Measurements from ENCODE around the gene SCAF8.

The SCAF8 gene

DNA sequence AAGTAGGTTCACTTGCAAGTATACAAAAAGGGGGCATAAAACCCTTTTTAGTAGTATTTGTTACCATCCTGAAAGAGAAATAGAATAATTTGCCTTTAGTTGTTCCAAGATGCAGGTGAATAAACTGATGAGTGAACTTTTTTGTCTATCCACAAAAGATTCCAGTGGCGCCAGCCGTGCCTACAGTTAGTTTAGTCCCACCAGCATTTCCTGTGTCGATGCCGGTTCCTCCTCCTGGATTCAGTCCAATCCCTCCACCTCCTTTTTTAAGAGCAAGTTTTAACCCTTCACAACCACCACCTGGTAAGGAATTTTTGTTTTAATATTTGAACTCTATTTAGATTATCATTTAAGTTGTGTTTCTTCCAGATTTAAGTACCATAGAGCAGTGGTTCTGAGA is 90.9 kb downstream of the SCAF8 start:
- DNase-seq (ENCODE audit: low spot score), result peak; percentile 7
- no peak for FAIRE-seq

DNA sequence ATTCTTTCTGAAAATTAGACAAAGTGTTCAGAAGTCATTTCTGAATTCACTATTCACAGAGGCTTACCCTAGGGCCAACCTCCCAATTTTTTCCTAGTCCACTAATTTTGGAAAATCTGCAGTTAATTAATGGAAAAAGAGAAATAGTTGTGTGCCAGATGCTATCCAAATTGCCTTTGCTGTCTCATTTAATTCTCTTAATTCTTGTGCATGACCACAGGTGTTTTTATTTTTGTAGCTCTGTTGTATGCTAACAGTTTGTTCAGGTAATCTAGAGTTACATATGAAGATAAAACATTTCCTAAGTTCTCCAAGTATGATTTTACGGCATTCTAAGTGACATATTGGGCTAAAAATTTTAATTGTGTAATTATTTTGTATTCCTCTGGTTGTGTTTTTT is 96.8 kb downstream of the SCAF8 start:
- FAIRE-seq (no peak), DNase-seq (ENCODE audit: low spot score) (no peak)

DNA sequence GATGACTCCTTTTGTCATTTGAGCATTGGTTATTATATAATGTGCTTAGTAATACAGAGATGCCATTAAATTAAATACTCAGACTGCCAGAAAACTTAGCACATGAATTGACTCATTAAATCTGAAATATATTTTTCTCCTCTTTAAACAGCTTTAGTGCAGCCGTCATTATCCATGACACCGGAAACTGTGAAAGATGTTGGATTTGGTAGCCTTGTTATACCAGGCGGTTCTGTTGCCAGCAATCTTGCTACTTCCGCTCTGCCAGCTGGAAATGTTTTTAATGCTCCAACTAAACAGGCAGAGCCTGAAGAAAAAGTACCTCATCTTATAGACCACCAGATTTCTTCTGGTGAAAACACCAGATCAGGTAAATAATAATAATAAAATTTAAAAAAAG is 97.6 kb downstream of the SCAF8 start:
- DNase-seq (ENCODE audit: low spot score) (no peak), FAIRE-seq (no peak)

DNA sequence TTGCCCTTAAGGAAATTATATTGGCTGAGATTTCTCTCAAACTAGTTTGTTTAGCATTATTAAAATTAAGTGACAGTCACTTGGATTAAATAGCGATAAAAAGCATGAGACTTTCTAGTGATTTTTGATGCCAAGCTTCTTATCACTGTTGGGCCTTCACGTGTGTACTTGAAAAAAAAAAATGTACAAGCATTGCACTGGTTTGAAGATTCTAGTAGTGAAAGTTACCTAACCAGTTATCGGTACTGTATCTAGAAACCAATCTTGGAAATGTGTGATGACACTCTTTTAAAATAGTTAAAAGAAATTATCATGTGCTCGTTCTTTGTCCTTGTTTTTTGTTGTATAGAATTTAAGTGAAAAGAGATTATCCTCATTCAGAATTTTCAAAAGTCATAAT is 102.1 kb downstream of the SCAF8 start:
- no peak for FAIRE-seq

DNA sequence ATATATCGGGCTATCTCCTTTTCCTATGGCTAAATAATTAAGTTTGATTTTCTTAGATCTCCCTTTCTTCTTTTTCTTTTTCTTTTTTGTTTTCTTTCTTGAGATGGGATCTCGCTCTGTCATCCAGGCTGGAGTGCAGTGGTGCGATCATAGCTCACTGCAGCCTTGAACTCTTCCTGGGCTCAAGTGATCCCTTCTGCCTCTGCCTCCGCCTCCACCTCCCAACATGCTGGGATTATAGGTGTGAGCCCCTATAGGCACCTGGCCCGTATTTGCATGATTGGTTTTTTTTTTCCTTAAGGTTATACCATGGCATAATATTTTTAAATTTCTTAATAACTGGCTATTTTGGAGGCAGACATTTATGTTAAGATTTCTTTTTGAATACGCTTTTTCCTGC is 106.3 kb downstream of the SCAF8 start:
- FAIRE-seq (no peak), DNase-seq (ENCODE audit: low spot score) (no peak)

More for the DNA sequence above, 102.1 kb downstream of the SCAF8 start:
- no peak for DNase-seq (ENCODE audit: low spot score)

DNA sequence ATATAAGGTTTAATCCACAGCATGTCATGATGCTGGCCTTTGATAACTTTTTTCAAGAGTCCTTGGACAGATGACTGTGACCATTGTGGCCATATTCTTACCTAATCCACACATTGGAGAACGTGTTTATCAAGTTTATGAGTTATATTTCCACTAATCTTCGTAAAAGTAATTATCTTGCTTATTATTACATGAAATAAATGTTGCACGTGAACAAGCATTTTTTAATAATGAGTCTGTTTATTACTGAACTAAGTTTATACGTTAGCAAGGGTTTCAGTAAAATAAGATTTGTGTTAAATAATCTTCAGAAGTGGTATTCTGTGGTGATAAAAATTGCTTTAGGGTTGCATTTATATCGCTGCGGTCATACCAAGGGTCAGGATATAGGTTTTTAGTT is 107.1 kb downstream of the SCAF8 start:
- DNase-seq (ENCODE audit: low spot score) (no peak), FAIRE-seq (no peak)

DNA sequence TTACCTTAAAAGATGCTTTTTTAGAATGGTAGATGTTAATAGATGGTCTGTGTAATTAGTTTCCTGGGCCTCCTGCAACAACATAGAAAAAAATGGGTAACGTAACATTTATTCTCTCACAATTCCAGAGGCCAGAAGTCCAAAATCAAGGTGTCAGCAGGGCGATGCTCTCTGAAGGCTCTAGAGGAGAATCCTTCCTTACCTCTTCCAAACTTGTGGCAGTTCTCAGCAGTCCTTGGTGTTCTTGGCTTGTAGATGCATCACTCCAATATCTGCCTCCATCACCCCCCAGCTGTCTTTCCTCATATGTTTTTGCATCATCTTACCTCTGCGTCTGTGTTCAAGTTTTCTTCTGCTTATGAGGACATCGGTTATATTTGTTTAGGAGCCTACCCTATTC is 107.9 kb downstream of the SCAF8 start:
- FAIRE-seq (no peak), DNase-seq (ENCODE audit: low spot score) (no peak)

DNA sequence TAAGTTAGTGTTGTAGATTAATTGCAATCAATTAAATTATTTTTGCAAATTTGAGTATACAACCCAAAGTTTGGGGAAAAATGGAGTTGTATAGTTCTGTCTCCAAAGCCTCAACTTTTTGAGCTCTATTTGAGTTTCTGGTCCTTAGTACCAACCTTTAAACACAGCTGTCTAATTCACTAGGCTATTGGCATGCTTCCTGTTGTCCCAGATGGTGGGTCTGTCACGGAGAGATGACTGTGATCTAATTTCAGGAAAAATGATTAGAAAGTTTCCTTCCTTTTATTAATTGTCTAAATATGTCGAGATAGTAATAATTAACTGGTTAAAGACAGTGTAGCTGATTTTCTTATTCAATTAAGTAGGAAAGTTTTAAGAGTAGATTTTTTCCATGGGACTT is 109.6 kb downstream of the SCAF8 start:
- DNase-seq (ENCODE audit: low spot score) (no peak), FAIRE-seq (no peak)

DNA sequence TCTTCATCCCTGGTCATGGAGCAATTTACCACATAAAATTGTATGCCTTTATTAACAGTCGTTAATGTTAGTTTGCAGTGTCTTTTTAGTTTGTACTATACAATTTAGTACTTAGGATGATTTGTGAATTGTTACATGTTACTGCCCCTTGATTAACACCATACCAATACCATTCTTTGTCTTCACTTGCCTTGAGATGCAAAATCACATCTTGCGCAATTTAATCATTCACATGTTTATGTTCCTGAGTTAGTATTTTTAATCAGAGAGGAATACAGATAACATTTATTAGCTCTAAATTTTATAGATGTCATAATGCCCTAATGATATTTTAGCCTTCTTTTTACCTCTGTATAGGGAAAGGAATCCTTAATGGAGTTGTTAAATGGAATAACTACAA is 114.1 kb downstream of the SCAF8 start:
- DNase-seq (ENCODE audit: low spot score) (no peak), FAIRE-seq (no peak)

DNA sequence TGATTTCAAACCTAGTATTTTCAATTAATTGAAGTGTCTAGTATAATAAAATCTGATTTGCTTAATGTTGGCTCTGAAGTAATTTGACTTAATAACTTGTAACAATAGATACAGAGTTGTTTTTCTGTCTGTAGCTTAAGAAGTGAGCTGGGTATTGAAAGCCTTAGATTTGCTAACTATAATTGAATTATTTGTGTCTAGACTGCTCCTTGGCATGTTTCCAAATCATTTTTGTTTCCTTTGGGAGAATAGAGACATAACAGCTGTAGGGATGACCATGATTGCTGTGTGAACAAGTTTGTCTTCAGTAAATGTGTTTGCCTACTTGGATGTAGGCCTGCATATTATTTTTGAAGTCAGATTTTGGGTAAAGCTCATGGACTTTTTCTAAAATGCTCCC is 115.4 kb downstream of the SCAF8 start:
- FAIRE-seq (no peak), DNase-seq (ENCODE audit: low spot score) (no peak)

DNA sequence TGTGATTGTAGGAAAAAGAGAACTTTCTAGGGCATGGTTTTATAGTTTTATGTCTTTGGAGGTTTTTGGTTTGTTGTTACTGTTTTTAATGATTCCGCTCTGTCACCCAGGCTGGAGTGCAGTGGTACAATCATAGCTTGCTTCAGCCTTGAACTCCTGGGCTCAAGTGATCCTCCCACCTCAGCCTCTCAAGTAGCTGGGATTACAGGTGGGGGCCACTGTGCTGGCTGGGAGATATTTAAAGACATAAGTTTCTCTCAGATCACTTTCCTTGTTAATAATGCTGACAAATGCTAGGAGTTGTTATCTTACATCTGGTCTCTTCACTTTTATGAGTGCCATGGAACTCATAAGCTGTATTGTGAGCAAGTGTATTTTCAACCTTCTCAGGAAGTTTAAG is 116.3 kb downstream of the SCAF8 start:
- DNase-seq (ENCODE audit: low spot score) (no peak), FAIRE-seq (no peak)

DNA sequence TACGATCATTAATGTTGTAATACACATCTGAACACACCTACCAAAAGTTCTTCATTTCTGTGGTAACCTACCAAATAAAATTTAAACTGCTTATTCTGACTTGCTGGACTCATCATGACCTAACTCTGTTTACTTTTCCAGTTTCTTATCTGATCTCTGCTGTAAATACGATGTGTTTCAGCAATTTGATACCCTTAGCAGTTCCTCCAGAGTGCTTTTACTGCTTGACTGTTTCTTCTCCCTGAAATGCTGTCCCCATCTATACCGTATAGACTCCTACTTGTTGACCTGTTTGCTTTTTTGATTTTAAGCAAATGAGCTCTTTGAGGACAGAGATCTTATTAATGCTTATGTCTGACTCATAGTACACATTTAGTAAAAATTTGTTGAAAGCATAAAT is 119.5 kb downstream of the SCAF8 start:
- FAIRE-seq (no peak), DNase-seq (ENCODE audit: low spot score) (no peak)

DNA sequence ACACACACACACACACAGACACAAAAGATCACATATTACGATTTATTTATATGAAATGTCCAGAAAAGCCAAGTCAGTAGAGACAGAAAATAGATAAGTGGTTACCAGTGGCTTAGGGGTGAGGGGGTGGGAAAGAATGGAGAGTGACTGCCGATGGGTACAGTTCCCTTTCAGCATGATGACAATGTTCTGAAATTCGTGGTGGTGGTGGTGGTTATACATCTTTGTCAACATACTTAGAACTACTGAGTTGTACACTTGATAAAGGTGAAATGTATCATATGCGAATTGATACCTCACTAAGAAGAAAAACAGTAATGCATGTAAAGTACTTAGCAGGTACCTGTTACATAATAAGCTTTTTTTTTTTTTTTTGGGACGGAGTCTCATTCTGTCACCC is 124.3 kb downstream of the SCAF8 start:
- DNase-seq (ENCODE audit: low spot score), result no peak
- no peak for FAIRE-seq

DNA sequence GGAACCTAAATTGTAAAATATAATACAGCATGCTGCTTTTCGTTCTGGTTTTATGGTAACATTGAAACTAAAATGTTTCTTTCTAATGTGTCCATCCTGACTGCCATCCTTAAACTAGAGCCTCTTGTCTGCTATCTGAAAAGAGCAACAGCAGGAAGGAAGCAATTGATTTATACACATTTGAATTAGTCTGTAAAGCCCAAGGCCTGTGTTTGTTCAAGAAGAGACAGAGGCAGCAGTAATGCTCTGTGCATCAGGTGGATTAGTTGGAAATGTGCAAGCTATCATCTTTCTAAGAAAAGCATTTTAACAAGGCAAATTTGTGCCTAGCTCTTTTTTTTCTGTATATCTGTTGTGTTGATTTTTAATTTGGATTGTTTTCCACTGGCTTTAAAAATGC is 128.6 kb downstream of the SCAF8 start:
- no peak for FAIRE-seq
- no peak for DNase-seq (ENCODE audit: low spot score)

DNA sequence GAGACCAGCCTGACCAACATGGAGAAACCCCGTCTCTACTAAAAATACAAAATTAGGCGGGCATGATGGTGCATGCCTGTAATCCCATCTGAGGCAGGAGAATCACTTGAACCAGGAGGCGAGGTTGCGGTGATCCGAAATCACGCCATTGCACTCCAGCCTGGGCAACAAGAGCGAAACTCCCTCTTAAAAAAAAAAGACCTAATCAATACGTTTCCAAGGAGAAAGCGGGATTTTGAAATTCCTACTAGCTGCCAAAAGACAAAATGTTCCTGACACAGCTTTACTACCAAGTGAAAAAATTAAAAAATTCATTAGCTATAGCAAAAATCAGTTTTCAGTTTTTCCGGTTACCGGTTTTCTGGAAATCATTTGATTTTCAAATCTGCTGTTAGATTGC is 129.3 kb downstream of the SCAF8 start:
- DNase-seq (ENCODE audit: low spot score), result no peak

DNA sequence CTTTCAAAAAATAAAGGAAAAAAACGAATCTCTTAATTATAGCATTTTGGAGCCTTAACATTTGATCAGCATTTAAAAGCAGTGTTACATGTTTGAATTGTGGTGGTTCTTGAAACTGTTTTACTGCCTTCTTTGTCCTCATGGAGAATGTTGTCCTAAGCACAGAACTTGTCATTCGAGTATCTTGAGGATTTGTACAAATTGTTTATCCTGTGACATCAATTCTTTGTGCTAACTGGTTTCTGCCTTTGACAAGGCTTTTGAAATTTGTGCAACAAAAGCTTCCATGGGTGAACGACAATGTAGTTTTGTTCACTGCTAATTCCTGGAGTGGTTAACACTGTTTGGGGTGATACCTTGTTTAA is 130.8 kb downstream of the SCAF8 start:
- FAIRE-seq (no peak), DNase-seq (ENCODE audit: low spot score) (no peak)

More for the DNA sequence above, 129.3 kb downstream of the SCAF8 start:
- no peak for FAIRE-seq

DNA sequence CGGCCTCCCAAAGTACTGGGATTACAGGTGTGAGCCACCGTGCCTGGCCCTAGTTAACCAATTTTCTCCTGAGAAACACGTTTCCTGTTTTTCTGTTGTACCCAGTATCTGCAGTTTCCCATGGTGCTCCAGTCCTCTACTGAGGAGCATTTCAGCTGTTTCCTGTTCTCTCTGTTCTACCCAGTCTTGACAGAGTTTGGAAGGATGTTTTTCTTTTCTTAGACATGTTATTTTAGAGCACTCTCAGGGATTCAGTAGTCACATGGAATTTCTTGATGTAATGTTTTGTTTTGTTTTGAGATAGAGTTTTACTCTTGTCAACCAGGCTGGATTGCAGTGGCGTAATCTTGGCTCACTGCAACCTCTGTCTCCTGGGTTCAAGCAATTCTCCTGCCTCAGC is 132.1 kb downstream of the SCAF8 start:
- FAIRE-seq (no peak), DNase-seq (ENCODE audit: low spot score) (no peak)

DNA sequence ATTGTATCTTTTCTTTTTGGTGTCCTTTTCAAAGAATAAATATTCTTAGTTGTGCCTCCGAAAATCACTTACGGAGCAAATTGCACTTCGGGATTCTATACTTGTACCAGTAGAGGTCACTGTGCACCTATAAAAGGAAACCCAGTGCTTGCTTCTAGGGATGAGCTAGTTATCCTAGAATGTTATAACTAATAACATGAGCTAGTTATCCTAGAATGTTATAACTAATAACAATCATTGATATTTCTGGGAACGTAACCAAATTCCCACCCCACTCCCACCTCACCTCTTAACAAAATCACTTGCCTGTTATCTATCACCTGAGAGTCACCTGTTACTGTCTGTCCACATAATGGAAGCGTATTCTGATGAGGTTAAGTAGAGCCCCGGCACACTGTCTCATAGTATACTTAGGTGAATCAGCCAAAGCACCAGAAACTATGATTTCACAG is 135.0 kb downstream of the SCAF8 start:
- FAIRE-seq (no peak), DNase-seq (ENCODE audit: low spot score) (peak; percentile 40)

DNA sequence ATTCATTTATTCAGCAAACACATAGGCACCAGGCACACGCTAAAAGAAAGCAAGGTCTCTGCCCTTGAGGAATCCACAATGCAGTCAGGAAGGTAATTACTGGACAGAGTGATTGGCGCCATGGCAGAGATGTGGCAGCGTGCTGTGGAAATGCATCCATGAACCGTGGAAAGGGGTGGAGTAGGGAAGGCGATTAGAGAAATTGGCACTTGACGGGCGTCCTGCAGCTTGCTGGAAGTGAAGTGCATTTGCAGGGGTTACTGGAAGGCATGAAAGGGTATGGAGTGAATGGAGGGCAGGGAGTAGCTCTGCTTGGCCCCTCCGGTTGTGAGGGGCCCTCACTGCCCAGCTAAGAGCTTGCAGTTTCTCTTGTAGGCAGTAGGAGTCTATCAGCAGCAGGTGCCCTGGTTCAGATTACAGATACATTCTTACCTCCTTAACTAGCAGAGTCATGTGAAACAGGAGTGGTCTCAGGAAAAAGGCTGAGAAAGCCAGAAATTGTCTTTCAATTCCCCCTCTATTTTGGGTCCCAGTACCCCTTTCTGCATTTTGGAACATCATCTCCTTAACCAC is 139.4 kb downstream of the SCAF8 start:
- no peak for FAIRE-seq
- no peak for DNase-seq (ENCODE audit: low spot score)

DNA sequence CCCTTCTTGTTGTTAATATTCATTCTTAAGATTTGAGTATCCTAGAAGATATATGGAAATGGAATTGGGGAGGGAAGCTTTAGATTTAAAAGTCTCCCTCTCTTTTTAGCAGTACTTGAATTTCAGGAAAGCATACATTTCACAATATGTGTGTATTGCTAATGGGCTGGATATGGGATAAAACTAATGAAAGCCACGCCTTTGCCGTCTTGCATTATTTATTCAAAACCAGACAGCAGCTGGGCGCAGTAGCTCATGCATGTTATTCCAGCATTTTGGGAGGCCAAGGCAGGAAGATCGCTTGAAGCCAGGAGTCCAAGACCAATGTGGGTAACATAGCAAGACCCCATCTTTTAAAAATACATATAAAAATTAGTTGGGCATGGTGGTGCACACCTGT is 140.3 kb downstream of the SCAF8 start:
- DNase-seq (ENCODE audit: low spot score), result no peak
- no peak for FAIRE-seq

DNA sequence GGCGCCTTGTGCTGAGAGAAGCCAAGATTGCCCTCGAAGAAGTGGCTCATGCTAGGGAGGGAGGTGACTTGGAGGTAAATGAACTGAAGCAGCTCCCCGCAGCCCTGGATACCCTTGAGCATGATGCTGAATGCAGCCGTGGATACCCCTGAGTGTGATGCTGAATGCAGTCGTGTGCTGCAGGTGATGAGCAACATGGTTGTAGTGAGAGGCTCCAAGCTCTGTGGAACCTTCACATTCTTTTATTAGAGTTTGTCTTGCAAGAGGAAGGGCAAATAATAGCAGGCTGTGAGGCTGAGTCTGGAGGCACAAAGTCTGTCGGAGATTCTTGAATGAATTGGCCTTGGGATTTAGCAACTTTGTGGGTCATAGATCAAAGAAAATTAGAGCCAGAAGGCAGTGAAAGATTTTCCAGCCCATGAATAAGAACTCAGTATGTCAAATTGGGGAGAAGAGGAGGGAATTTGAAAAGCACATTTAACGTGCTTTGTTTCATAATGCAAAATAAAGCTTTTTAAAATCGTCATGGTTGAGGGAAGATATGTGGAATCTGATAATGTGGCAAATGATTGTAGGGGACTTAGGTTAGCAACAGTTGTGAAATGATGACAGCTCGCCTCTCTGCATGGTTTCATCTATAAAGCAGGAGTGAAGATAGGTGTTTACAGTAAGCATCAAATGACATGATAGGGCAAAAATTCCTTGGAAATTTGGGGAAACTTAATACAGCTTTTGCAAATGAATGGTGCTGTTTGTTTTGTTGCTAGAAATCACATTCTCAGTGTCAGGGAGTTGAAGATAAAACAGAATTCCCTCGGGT is 141.8 kb downstream of the SCAF8 start:
- no peak for FAIRE-seq
- DNase-seq (ENCODE audit: low spot score), result no peak

DNA sequence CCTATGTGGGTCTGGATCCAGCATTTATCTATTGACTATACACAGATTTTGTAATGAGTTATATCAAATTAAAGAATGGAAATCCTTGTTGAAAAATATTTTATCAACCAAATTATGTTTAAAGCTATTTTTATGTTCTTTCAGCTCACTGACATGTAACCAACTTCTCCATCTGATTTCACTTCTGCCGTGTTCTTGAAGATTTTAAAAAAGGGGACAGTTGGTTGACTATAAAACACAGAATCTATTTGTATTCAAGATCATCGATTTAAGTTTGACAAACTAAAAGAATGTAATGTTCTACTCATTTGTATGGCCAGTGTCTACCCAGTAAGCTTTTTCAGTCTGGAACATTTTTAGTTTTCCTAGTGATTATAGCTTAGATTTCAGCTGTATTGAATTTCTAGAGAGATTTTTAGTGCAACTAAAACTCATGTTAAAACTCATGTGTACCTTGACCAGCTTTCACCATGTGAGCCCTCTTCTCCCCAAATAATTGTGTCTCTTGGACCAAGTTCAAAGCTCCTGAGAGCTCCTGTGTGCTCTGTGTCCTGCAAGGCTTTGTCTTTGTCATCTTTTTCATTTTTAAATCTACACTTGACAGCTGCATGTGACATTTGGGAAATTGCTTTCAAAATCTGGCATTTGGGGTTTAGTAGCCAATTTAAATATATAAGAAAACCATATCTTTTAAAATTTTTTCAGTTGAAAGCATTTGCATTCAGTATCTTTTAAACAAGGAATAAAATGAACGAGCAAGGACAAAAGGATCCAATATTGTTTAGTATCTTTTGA is 143.5 kb downstream of the SCAF8 start:
- no peak for DNase-seq (ENCODE audit: low spot score)
- FAIRE-seq, result no peak

All from urothelium cell line (cell line).